H1 (cell line): Measurements from ENCODE around the gene NUB1. TPM values are rescaled to one million over a fixed set of nuclear protein-coding genes. Genes with fewer than 3 reads are reported as not detected.
A peak's percentile ranks its signal among the peaks of the same experiment; 100 is the strongest.

ENCODE experiments used
- CTCF ChIA-PET: fragments of 300-600 bp; sonication (Branson Sonifier 250); formaldehyde crosslinking; loops from one replicate; lab custom pipeline; 2021; ENCODE audit not compliant: partially characterized antibody; lab: Charles Lee
- POLR2A ChIA-PET: fragments of 300-600 bp; sonication (Branson Sonifier 250); formaldehyde crosslinking; loops from one replicate; lab custom pipeline; 2021; ENCODE audit warnings: inconsistent platforms; ENCODE audit not compliant: partially characterized antibody; lab: Charles Lee
- DNase-seq, 2 experiments: peaks; one replicate each; pipeline versions ENCODE4 v3.0.0 to v3.0.0-alpha.2; 2010 to 2022; ENCODE audit warnings: low spot score in 2 of 2, low read depth in 1 of 2, mixed read lengths in 1 of 2
- FAIRE-seq: peaks from 2 replicates; lab custom pipeline; 2011; peaks lifted over from hg19 to GRCh38; lab: Jason Lieb, UNC
- H2AFZ ChIP-seq: 2 replicates; pipeline ENCODE4 v1.8.1; 2012; ENCODE audit warnings: low read length, inconsistent platforms
- H2AK5ac ChIP-seq: 2 replicates; pipeline ENCODE4 v1.6.1; 2013; ENCODE audit warnings: low read depth, low read length
- H2BK120ac ChIP-seq: replicated peaks from 2 replicates; pipeline ENCODE3; 2013; ENCODE audit warnings: low read depth, low read length, inconsistent platforms
- H2BK12ac ChIP-seq: 2 replicates; pipeline ENCODE4 v1.6.1; 2013; ENCODE audit warnings: low read depth, low read length
- H2BK15ac ChIP-seq: 2 replicates; pipeline ENCODE4 v1.6.1; 2013; ENCODE audit warnings: low read length
- H2BK20ac ChIP-seq: 2 replicates; pipeline ENCODE4 v1.6.1; 2013; ENCODE audit warnings: low read length
- H2BK5ac ChIP-seq: 2 replicates; pipeline ENCODE4 v1.6.1; 2013; ENCODE audit warnings: low read depth, low read length
- H3K14ac ChIP-seq: 2 replicates; pipeline ENCODE4 v1.6.1; 2013; ENCODE audit warnings: inconsistent platforms; ENCODE audit not compliant: insufficient read length
- H3K18ac ChIP-seq: 2 replicates; pipeline ENCODE4 v1.6.1; 2013; ENCODE audit warnings: low read length; ENCODE audit errors: extremely low read depth
- H3K23ac ChIP-seq: 2 replicates; pipeline ENCODE4 v1.6.1; 2013; ENCODE audit warnings: inconsistent platforms; ENCODE audit not compliant: insufficient read length
- H3K23me2 ChIP-seq: 2 replicates; pipeline ENCODE4 v1.6.1; 2013; ENCODE audit warnings: low read depth, low read length
- H3K27ac ChIP-seq: 2 replicates; pipeline ENCODE4 v1.6.1; 2011; ENCODE audit warnings: low read depth, low read length, inconsistent platforms
- H3K27me3 ChIP-seq, 4 experiments: replicated peaks in 1 of 4; 1 replicate in 1 of 4; 2 replicates in 3 of 4; pipeline versions ENCODE4 v1.6.1 to v1.8.1; 2011 to 2013; ENCODE audit warnings: low read length in 3 of 4, mild to moderate bottlenecking in 3 of 4, inconsistent platforms in 2 of 4, mixed read lengths in 2 of 4, moderate library complexity in 1 of 4; ENCODE audit not compliant: control insufficient read depth in 3 of 4, insufficient read depth in 3 of 4; ENCODE audit errors: extremely low read depth in 1 of 4
- H3K36me3 ChIP-seq, 4 experiments: 2 replicates each; pipeline versions ENCODE4 v1.6.1 to v1.8.1; 2011 to 2013; ENCODE audit warnings: mild to moderate bottlenecking in 4 of 4, low read length in 3 of 4, moderate library complexity in 2 of 4, control low read depth in 1 of 4, inconsistent platforms in 1 of 4; ENCODE audit not compliant: insufficient read depth in 4 of 4, control insufficient read depth in 2 of 4
- H3K4ac ChIP-seq: replicated peaks from 2 replicates; pipeline ENCODE3; 2013; ENCODE audit warnings: low read length, low read depth, mixed read lengths, inconsistent platforms; ENCODE audit not compliant: insufficient read length
- H3K4me1 ChIP-seq, 4 experiments: replicated peaks in 1 of 4; 1 replicate in 1 of 4; 2 replicates in 3 of 4; pipeline versions ENCODE4 v1.6.1 to v1.8.1; 2011 to 2013; ENCODE audit warnings: low read length in 3 of 4, inconsistent platforms in 2 of 4, mixed read lengths in 1 of 4; ENCODE audit not compliant: insufficient read depth in 4 of 4, control insufficient read depth in 3 of 4
- H3K4me2 ChIP-seq, 2 experiments: 2 replicates each; pipeline versions ENCODE4 v1.6.1 to v1.8.1; 2011 to 2013; ENCODE audit warnings: low read depth in 2 of 2, low read length in 2 of 2, control low read depth in 1 of 2, inconsistent platforms in 1 of 2, mild to moderate bottlenecking in 1 of 2; ENCODE audit not compliant: insufficient read depth in 1 of 2
- H3K4me3 ChIP-seq, 4 experiments: fragments of 200-600, 300-600 bp in 1 of 4; sonication (generic), shearing (Covaris generic), sonication (Bioruptor Twin) in 1 of 4; 2 replicates each; pipeline versions ENCODE4 v1.5.1 to v1.8.1; 2011 to 2016; ENCODE audit warnings: low read length in 4 of 4, low read depth in 3 of 4, control low read depth in 2 of 4, inconsistent platforms in 2 of 4, mild to moderate bottlenecking in 2 of 4, mixed read lengths in 1 of 4, moderate library complexity in 1 of 4; ENCODE audit not compliant: insufficient read depth in 2 of 4; ENCODE audit errors: extremely low read depth in 1 of 4
- H3K56ac ChIP-seq: replicated peaks from 2 replicates; pipeline ENCODE3; 2013; ENCODE audit warnings: low read depth, mild to moderate bottlenecking, mixed read lengths, low read length, inconsistent platforms; ENCODE audit not compliant: insufficient read length
- H3K79me1 ChIP-seq: 2 replicates; pipeline ENCODE4 v1.6.1; 2013; ENCODE audit warnings: low read depth, low read length, control low read depth
- H3K79me2 ChIP-seq, 2 experiments: 2 replicates each; pipeline versions ENCODE4 v1.6.1 to v1.8.1; 2012 to 2013; ENCODE audit warnings: low read length in 2 of 2, mild to moderate bottlenecking in 2 of 2, inconsistent platforms in 1 of 2; ENCODE audit not compliant: insufficient read depth in 2 of 2, control insufficient read depth in 1 of 2
- H3K9ac ChIP-seq, 4 experiments: replicated peaks in 1 of 4; 1 replicate in 1 of 4; 2 replicates in 3 of 4; pipeline versions ENCODE4 v1.6.1 to v1.8.1; 2011 to 2013; ENCODE audit warnings: low read depth in 3 of 4, low read length in 3 of 4, control low read depth in 2 of 4, mild to moderate bottlenecking in 2 of 4, moderate library complexity in 2 of 4, inconsistent platforms in 1 of 4; ENCODE audit errors: extremely low read depth in 1 of 4
- H3K9me3 ChIP-seq, 2 experiments: 2 replicates each; pipeline versions ENCODE4 v1.6.1 to v1.8.1; 2012 to 2013; ENCODE audit warnings: mild to moderate bottlenecking in 2 of 2, moderate library complexity in 2 of 2, control low read depth in 1 of 2, inconsistent platforms in 1 of 2, low read depth in 1 of 2, low read length in 1 of 2, mixed read lengths in 1 of 2; ENCODE audit not compliant: insufficient read depth in 2 of 2
- H4K20me1 ChIP-seq, 2 experiments: replicated peaks in 1 of 2; 2 replicates each; pipeline versions ENCODE3 to v1.8.1; 2011 to 2013; ENCODE audit warnings: inconsistent platforms in 2 of 2, low read length in 2 of 2, mild to moderate bottlenecking in 1 of 2; ENCODE audit not compliant: insufficient read depth in 2 of 2, control insufficient read depth in 1 of 2
- H4K5ac ChIP-seq: 2 replicates; pipeline ENCODE4 v1.6.1; 2013; ENCODE audit warnings: low read length, low read depth, mixed read lengths, inconsistent platforms; ENCODE audit not compliant: insufficient read length
- H4K8ac ChIP-seq: 2 replicates; pipeline ENCODE4 v1.8.0; 2013; ENCODE audit warnings: mild to moderate bottlenecking, moderate library complexity, low read length, inconsistent platforms; ENCODE audit not compliant: insufficient read depth; ENCODE audit errors: extremely low read depth
- H4K91ac ChIP-seq: replicated peaks from 2 replicates; pipeline ENCODE3; 2013; ENCODE audit warnings: low read length, mixed read lengths, inconsistent platforms; ENCODE audit not compliant: insufficient read length
- HDAC2 ChIP-seq, 2 experiments: fragments of 300-600 bp in 1 of 2; sonication (generic) in 1 of 2; IDR thresholded peaks; 2 replicates each; pipeline ENCODE4 v1.6.1; 2011 to 2012; ENCODE audit warnings: low read depth in 2 of 2, low read length in 2 of 2, mild to moderate bottlenecking in 2 of 2, moderate library complexity in 2 of 2, borderline replicate concordance in 1 of 2, inconsistent platforms in 1 of 2
- MAFK ChIP-seq: IDR thresholded peaks from 2 replicates; pipeline ENCODE4 v1.6.1; 2012; ENCODE audit warnings: low read depth, mild to moderate bottlenecking, improper control_type of control experiment, low read length
- NANOG ChIP-seq: IDR thresholded peaks from 2 replicates; pipeline ENCODE4 v1.6.1; 2011; ENCODE audit warnings: low read length, low read depth, mild to moderate bottlenecking, inconsistent platforms; ENCODE audit not compliant: insufficient read depth, poor library complexity, severe bottlenecking
- POLR2AphosphoS5 ChIP-seq: IDR thresholded peaks from 2 replicates; pipeline ENCODE4 v1.6.1; 2011; ENCODE audit warnings: low read depth, low read length
- RAD21 ChIP-seq, 2 experiments: IDR thresholded peaks in 1 of 2; conservative IDR thresholded peaks in 1 of 2; 2 replicates each; pipeline ENCODE4 v1.6.1; 2011; ENCODE audit warnings: low read depth in 2 of 2, low read length in 2 of 2, improper control_type of control experiment in 1 of 2, inconsistent platforms in 1 of 2, mild to moderate bottlenecking in 1 of 2, moderate library complexity in 1 of 2
- SRF ChIP-seq: IDR thresholded peaks from 2 replicates; pipeline ENCODE4 v1.6.1; 2011; ENCODE audit warnings: mild to moderate bottlenecking, low read depth, low read length, moderate library complexity
- WGBS, 2 experiments: shearing (Covaris generic) in 1 of 2; methylation state at CpG; one replicate each; pipeline versions ENCODE4 v1.1.6 to v1.1.7; 2013 to 2015; ENCODE audit warnings: low lambda C conversion rate in 2 of 2, mixed read lengths in 2 of 2, inconsistent platforms in 1 of 2, low coverage in 1 of 2, missing lambda C conversion rate in 1 of 2; ENCODE audit not compliant: insufficient replicate concordance in 2 of 2, insufficient coverage in 1 of 2, insufficient read length in 1 of 2; ENCODE audit errors: extremely low coverage in 1 of 2, missing lambda C conversion rate in 1 of 2; 5-methylcytosine and 5-hydroxymethylcytosine counted together
- polyA plus RNA-seq, 7 experiments: library from polyadenylated mRNA; depleted of rRNA in 3 of 7; stranded (reverse) in 5 of 7; unstranded in 2 of 7; fragments of >200 nt in 5 of 7; fragments of 200-250 nt in 2 of 7; gene quantifications; 1 replicate in 5 of 7; 2 replicates in 1 of 7; 4 replicates in 1 of 7; pipeline versions ENCODE4 v1.2.1 to v1.2.3, GENCODE V29; 2011 to 2013; ENCODE audit warnings: missing spikeins in 2 of 7, mixed read lengths in 2 of 7
- total RNA-seq: library from RNA; stranded (reverse); fragmentation: NEBNext Ultra II Directional; extraction: Animal tissue kit (Norgen Biotek cat#: 25700); gene quantifications from 2 replicates; pipeline ENCODE4 v1.2.1, GENCODE V29; 2021
- TF ChIP-seq, protein P1 (sequence below): IDR thresholded peaks from 2 replicates; pipeline ENCODE4 v1.6.1; 2011; ENCODE audit warnings: low read length, improper control_type of control experiment
- TF ChIP-seq, protein P2 (sequence below): IDR thresholded peaks from 2 replicates; pipeline ENCODE4 v1.6.1; 2012; ENCODE audit warnings: inconsistent platforms

NUB1 gene
- total and polyA plus RNA-seq, 2 of the 8 experiments (the other 6 are each of a cell fraction or from before 2014, with no cell fraction given), result 22.1 to 43.5 TPM

- H4K8ac ChIP-seq, result peak overlapping the region; percentile 79
- H3K4me2 ChIP-seq, result peak overlapping the region; percentile 80 to 87
- H3K4me3 ChIP-seq, result peak overlapping the region; percentile 25 to 57 (median 38)
- H3K4ac ChIP-seq, result no peak overlapping the region
- no peak overlapping the region for H2BK120ac ChIP-seq
- H3K9ac ChIP-seq, result no peak overlapping the region; a peak in 3 of 7 replicates
- H3K9me3 ChIP-seq, result no peaks in the 10 kb centered on the region
- peak overlapping the region; percentile 14 for H4K91ac ChIP-seq
- no peaks in the 10 kb centered on the region for H3K79me1 ChIP-seq
- H3K23me2 ChIP-seq, result peaks cover 14% of the 10 kb centered on the region; the same call in 1 of the 2 replicates
- no peak overlapping the region for H2BK15ac ChIP-seq
- H2AK5ac ChIP-seq, result no peak overlapping the region
- WGBS, 2 experiments, result 4% methylated on average over 72 of the region's 83 CpGs; no CpG with 5 or more reads in 1 of the 2 experiments
- POLR2A ChIA-PET, result interaction anchor here (0.7 to 1.4 kb wide), 3 partner anchors 15 to 75 kb away, joined by 3 to 4 read pairs (median 4); partner anchors contain the start of gene CRYGN
- DNase-seq (peak in 1 of 2 experiments; percentile 84), FAIRE-seq (no peak)
- no peak overlapping the region for H3K56ac ChIP-seq
- peaks cover 8 to 27% (median 22%) of the 10 kb centered on the region in 4 experiments for H3K27me3 ChIP-seq
- no peak overlapping the region for H2BK20ac ChIP-seq
- peaks cover 0 to 13% (median 0%) of the 10 kb centered on the region in 4 experiments; a peak in 1 of 8 replicates for H3K36me3 ChIP-seq
- H3K79me2 ChIP-seq, result no peaks in the 10 kb centered on the region
- peaks cover 0 to 30% (median 8%) of the 10 kb centered on the region in 4 experiments; a peak in 6 of 7 replicates for H3K4me1 ChIP-seq
- 0 out of 2 replicates have a peak overlapping the region, but pooled peaks have one; percentile 17 for H2BK12ac ChIP-seq
- H4K20me1 ChIP-seq, result peaks cover 0 to 2% of the 10 kb centered on the region in 2 experiments
- H2BK5ac ChIP-seq, result no peak overlapping the region; the same call in 1 of the 2 replicates
- CTCF ChIA-PET, result interaction anchor here (0.7 to 16.9 kb wide), 5 partner anchors 13 to 176 kb away, joined by 3 to 185 read pairs (median 5); no protein-coding TSS in a partner anchor
- H3K23ac ChIP-seq, result no peak overlapping the region
- H2AFZ ChIP-seq, result 0 out of 2 replicates have a peak overlapping the region, but pooled peaks have one; percentile 12
- H4K5ac ChIP-seq, result no peak overlapping the region
- H3K27ac ChIP-seq, result no peak overlapping the region
- H3K18ac ChIP-seq, result peak overlapping the region; percentile 71
- H3K14ac ChIP-seq, result no peak overlapping the region
- TF ChIP-seq MAFK, result no peak
- TF ChIP-seq, protein P1, sequence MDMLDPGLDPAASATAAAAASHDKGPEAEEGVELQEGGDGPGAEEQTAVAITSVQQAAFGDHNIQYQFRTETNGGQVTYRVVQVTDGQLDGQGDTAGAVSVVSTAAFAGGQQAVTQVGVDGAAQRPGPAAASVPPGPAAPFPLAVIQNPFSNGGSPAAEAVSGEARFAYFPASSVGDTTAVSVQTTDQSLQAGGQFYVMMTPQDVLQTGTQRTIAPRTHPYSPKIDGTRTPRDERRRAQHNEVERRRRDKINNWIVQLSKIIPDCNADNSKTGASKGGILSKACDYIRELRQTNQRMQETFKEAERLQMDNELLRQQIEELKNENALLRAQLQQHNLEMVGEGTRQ, result no peak
- TF ChIP-seq NANOG, result no peak
- no peak; a peak in 1 of 4 replicates for TF ChIP-seq RAD21 (IDR thresholded peaks at IDR 0.05 in 1 of 2, conservative IDR thresholded peaks at IDR 0.05 in 1 of 2; ENCODE audit: low read depth in 2 of 2, low read length in 2 of 2)
- no peak for TF ChIP-seq HDAC2 (IDR thresholded peaks at IDR 0.05; ENCODE audit: borderline replicate concordance in 1 of 2, low read depth in 2 of 2, low read length in 2 of 2)
- TF ChIP-seq, protein P2, sequence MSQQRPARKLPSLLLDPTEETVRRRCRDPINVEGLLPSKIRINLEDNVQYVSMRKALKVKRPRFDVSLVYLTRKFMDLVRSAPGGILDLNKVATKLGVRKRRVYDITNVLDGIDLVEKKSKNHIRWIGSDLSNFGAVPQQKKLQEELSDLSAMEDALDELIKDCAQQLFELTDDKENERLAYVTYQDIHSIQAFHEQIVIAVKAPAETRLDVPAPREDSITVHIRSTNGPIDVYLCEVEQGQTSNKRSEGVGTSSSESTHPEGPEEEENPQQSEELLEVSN, result peak; percentile 80
- TF ChIP-seq SRF, result no peak
- TF ChIP-seq POLR2AphosphoS5, result 0 out of 2 replicates have a peak, but pooled peaks have one; percentile 14
Measured at GRCh38 chr7:151381348-151382078, 39.9 kb downstream of the NUB1 start.
